ENCODE results near the gene MMP17.

GRCh38 chr12:131852551-131853299 is 24.5 kb downstream of the MMP17 start:
- TF ChIP-seq CTCF (tag by site-specific recombination; IDR thresholded peaks at IDR 0.05) (no peak), ZNF302 (tag by site-specific recombination; IDR thresholded peaks at IDR 0.05; ENCODE audit: low read depth) (no peak), ZFHX2 (tag by site-specific recombination; conservative IDR thresholded peaks at IDR 0.05) (no peak), ZNF121 (tag by site-specific recombination; IDR thresholded peaks at IDR 0.05) (no peak), REST (tag by site-specific recombination; IDR thresholded peaks at IDR 0.05) (no peak), PRDM2 (tag by site-specific recombination; IDR thresholded peaks at IDR 0.05; ENCODE audit: borderline replicate concordance) (no peak), ZNF585B (tag by site-specific recombination; IDR thresholded peaks at IDR 0.05) (no peak), MYNN (tag by site-specific recombination; IDR thresholded peaks at IDR 0.05; ENCODE audit: borderline replicate concordance) (no peak), HOXA7 (CRISPR knock-in tag; IDR thresholded peaks at IDR 0.05; ENCODE audit: borderline replicate concordance) (no peak), ZNF670 (tag by site-specific recombination; IDR thresholded peaks at IDR 0.05; ENCODE audit: low read depth) (no peak), ZNF639 (tag by site-specific recombination; IDR thresholded peaks at IDR 0.05) (no peak), ZNF423 (tag by site-specific recombination; IDR thresholded peaks at IDR 0.05) (no peak)
